ENCODE results near the gene TULP3. TPM values are rescaled to one million over a fixed set of nuclear protein-coding genes. Genes with fewer than 3 reads are reported as not detected.

TULP3 gene
- total RNA-seq, 1 experiment from 2014 or later = 54.6 TPM

GRCh38 chr12:2982361-2982760 lies 91.7 kb downstream of the TULP3 start:
- CTCF ChIA-PET = no interaction called here

DNA sequence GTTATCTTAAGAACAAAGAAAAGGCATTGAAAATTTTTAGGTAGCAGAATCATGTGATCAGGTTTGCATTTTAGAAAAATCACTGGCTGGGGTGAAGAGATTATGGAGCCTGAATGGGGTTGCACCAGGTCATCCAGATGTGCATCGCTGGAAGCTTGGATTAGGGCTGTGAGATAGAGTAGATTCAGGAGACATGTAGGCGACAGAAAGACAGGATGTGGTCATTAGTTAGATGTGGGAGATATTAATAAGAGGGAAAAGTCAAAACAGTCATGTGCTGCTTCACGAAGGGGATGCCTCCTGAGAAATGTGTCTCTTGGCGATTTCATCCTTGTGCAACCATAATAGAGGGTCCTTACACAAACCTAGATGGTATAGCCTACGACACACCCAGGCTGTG lies 93.6 kb downstream of the TULP3 start:
- no peaks in the 10 kb centered on the region for H3K36me3 ChIP-seq (ENCODE audit: low read depth)
- no peak overlapping the region for H3K27ac ChIP-seq
- peaks cover 3% of the 10 kb centered on the region; the same call in 1 of the 2 replicates for H4K20me1 ChIP-seq (ENCODE audit: insufficient read depth)
- intact Hi-C loops (cut with micrococcal nuclease; ENCODE audit: unreplicated experiment) = no loop called here
- no peaks in the 10 kb centered on the region for H3K4me1 ChIP-seq (replicated peaks; ENCODE audit: insufficient read depth)
- no peaks in the 10 kb centered on the region for H3K9me2 ChIP-seq (ENCODE audit: insufficient read depth)
- H3K79me2 ChIP-seq (ENCODE audit: low read depth) = 0 out of 2 replicates have a peak, but pooled peaks cover 3% of the 10 kb centered on the region
- POLR2A ChIA-PET (ENCODE audit: unreplicated experiment) = no interaction called here
- H3K4me3 ChIP-seq = no peak overlapping the region
- H3K4me2 ChIP-seq = no peak overlapping the region
- 0 out of 2 replicates have a peak, but pooled peaks cover 6% of the 10 kb centered on the region for H3F3A ChIP-seq (ENCODE audit: insufficient read depth, low read depth)
- H3K9me3 ChIP-seq (ENCODE audit: insufficient read depth, low read depth) = no peaks in the 10 kb centered on the region
- no peak for TF ChIP-seq EZH2 (IDR thresholded peaks at IDR 0.05; ENCODE audit: low read depth)
- no peaks in the 10 kb centered on the region for H3K27me3 ChIP-seq (ENCODE audit: insufficient read depth, low read depth)
- no peak overlapping the region for H2AFZ ChIP-seq
- BruUV-seq (replicated peaks) = no TSS peak
- CTCF ChIA-PET = no interaction called here
- DNase-seq = no peak

More at GRCh38 chr12:2982361-2982760, 91.7 kb downstream of the TULP3 start:
- Histone ChIP-seq H3K36me3 (ENCODE audit: low read depth) (no peaks in the 10 kb centered on the region), H3K79me2 (ENCODE audit: low read depth) (0 out of 2 replicates have a peak, but pooled peaks cover 3% of the 10 kb centered on the region), H2AFZ (no peak overlapping the region), H3K9me2 (ENCODE audit: insufficient read depth) (no peaks in the 10 kb centered on the region), H3F3A (ENCODE audit: insufficient read depth, low read depth) (0 out of 2 replicates have a peak, but pooled peaks cover 6% of the 10 kb centered on the region), H3K27me3 (ENCODE audit: insufficient read depth, low read depth) (no peaks in the 10 kb centered on the region), H3K4me2 (no peak overlapping the region), H3K4me1 (replicated peaks; ENCODE audit: insufficient read depth) (no peaks in the 10 kb centered on the region), H3K27ac (no peak overlapping the region), H4K20me1 (ENCODE audit: insufficient read depth) (peaks cover 6% of the 10 kb centered on the region; the same call in 1 of the 2 replicates), H3K4me3 (no peak overlapping the region), H3K9me3 (ENCODE audit: insufficient read depth, low read depth) (no peaks in the 10 kb centered on the region)
- intact Hi-C loops (cut with micrococcal nuclease; ENCODE audit: unreplicated experiment) = no loop called here
- TF ChIP-seq EZH2 (IDR thresholded peaks at IDR 0.05; ENCODE audit: low read depth) = no peak
- TF ChIP-seq, protein P1, sequence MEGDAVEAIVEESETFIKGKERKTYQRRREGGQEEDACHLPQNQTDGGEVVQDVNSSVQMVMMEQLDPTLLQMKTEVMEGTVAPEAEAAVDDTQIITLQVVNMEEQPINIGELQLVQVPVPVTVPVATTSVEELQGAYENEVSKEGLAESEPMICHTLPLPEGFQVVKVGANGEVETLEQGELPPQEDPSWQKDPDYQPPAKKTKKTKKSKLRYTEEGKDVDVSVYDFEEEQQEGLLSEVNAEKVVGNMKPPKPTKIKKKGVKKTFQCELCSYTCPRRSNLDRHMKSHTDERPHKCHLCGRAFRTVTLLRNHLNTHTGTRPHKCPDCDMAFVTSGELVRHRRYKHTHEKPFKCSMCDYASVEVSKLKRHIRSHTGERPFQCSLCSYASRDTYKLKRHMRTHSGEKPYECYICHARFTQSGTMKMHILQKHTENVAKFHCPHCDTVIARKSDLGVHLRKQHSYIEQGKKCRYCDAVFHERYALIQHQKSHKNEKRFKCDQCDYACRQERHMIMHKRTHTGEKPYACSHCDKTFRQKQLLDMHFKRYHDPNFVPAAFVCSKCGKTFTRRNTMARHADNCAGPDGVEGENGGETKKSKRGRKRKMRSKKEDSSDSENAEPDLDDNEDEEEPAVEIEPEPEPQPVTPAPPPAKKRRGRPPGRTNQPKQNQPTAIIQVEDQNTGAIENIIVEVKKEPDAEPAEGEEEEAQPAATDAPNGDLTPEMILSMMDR (conservative IDR thresholded peaks at IDR 0.05) = no peak
- POLR2A ChIA-PET (ENCODE audit: unreplicated experiment) = no interaction called here
- no peak for DNase-seq
- BruUV-seq (replicated peaks) = no TSS peak

GRCh38 chr12:2984698-2985097 lies 94.0 kb downstream of the TULP3 start:
- Histone ChIP-seq H2AFZ (no peak overlapping the region), H3K27me3 (ENCODE audit: insufficient read depth, low read depth) (no peaks in the 10 kb centered on the region), H3F3A (ENCODE audit: insufficient read depth, low read depth) (0 out of 2 replicates have a peak, but pooled peaks cover 6% of the 10 kb centered on the region), H3K36me3 (ENCODE audit: low read depth) (no peaks in the 10 kb centered on the region), H3K79me2 (ENCODE audit: low read depth) (0 out of 2 replicates have a peak, but pooled peaks cover 3% of the 10 kb centered on the region), H3K4me3 (no peak overlapping the region), H3K4me2 (no peak overlapping the region), H3K9me3 (ENCODE audit: insufficient read depth, low read depth) (no peaks in the 10 kb centered on the region), H4K20me1 (ENCODE audit: insufficient read depth) (peaks cover 3% of the 10 kb centered on the region; the same call in 1 of the 2 replicates), H3K27ac (no peak overlapping the region), H3K4me1 (replicated peaks; ENCODE audit: insufficient read depth) (no peaks in the 10 kb centered on the region), H3K9me2 (ENCODE audit: insufficient read depth) (no peaks in the 10 kb centered on the region)
- TF ChIP-seq EZH2 (IDR thresholded peaks at IDR 0.05; ENCODE audit: low read depth) = no peak
- TF ChIP-seq, protein P1 (conservative IDR thresholded peaks at IDR 0.05) = no peak
- no peak for DNase-seq
- ChIA-PET POLR2A (ENCODE audit: unreplicated experiment) (no interaction called here), CTCF (no interaction called here)
- intact Hi-C loops (cut with micrococcal nuclease; ENCODE audit: unreplicated experiment) = no loop called here
- BruUV-seq (replicated peaks) = no TSS peak

- Histone ChIP-seq H3K79me2 (ENCODE audit: low read depth) (0 out of 2 replicates have a peak, but pooled peaks cover 3% of the 10 kb centered on the region), H3K9me2 (ENCODE audit: insufficient read depth) (no peaks in the 10 kb centered on the region), H3K36me3 (ENCODE audit: low read depth) (no peaks in the 10 kb centered on the region), H3K27me3 (ENCODE audit: insufficient read depth, low read depth) (no peaks in the 10 kb centered on the region), H3K4me3 (no peak overlapping the region), H3K9me3 (ENCODE audit: insufficient read depth, low read depth) (no peaks in the 10 kb centered on the region), H3K4me1 (replicated peaks; ENCODE audit: insufficient read depth) (no peaks in the 10 kb centered on the region), H3K27ac (no peak overlapping the region), H3F3A (ENCODE audit: insufficient read depth, low read depth) (0 out of 2 replicates have a peak, but pooled peaks cover 6% of the 10 kb centered on the region), H2AFZ (no peak overlapping the region), H3K4me2 (no peak overlapping the region), H4K20me1 (ENCODE audit: insufficient read depth) (no peaks in the 10 kb centered on the region)
- intact Hi-C loops (cut with micrococcal nuclease; ENCODE audit: unreplicated experiment) = no loop called here
- DNase-seq = no peak
- ChIA-PET POLR2A (ENCODE audit: unreplicated experiment) (no interaction called here), CTCF (no interaction called here)
- BruUV-seq (replicated peaks) = no TSS peak
- TF ChIP-seq, protein P1 (conservative IDR thresholded peaks at IDR 0.05) = no peak
- TF ChIP-seq EZH2 (IDR thresholded peaks at IDR 0.05; ENCODE audit: low read depth) = no peak
Measured at GRCh38 chr12:2986876-2987275, 96.2 kb downstream of the TULP3 start.

All from PC-9 (cell line).